Measurements from ENCODE around the gene CUL9. TPM values are rescaled to one million over a fixed set of nuclear protein-coding genes. Genes with fewer than 3 reads are reported as not detected.

Gene CUL9
- total RNA-seq, 4 donors from 2014 or later, result 26.2 to 50.9 (median 32.5) TPM

GRCh38 chr6:43223175-43223574 lies 41.2 kb downstream of the CUL9 start:
- no peaks in the 10 kb centered on the region for H3K27me3 ChIP-seq
- intact Hi-C loops (cut with DNase I), result no loop called here
- no peaks in the 10 kb centered on the region for H3K9me3 ChIP-seq
- H3K36me3 ChIP-seq, result peaks cover 0 to 65% (median 13%) of the 10 kb centered on the region in 3 donors
- no peak overlapping the region for H3K27ac ChIP-seq
- WGBS, 2 donors, result 96 to 100% methylated on average over 2 to 4 of the region's 14 CpGs
- H3K4me3 ChIP-seq, result no peak overlapping the region
- no peak for TF ChIP-seq POLR2A (IDR thresholded peaks at IDR 0.05)
- no peak for TF ChIP-seq CTCF (IDR thresholded peaks at IDR 0.05)
- DNase-seq, result no peak
- H3K4me1 ChIP-seq, result peaks cover 0 to 55% (median 1%) of the 10 kb centered on the region in 3 donors

- no peak for DNase-seq
- TF ChIP-seq CTCF (IDR thresholded peaks at IDR 0.05) (no peak), POLR2A (IDR thresholded peaks at IDR 0.05) (no peak)
- H3K4me1 ChIP-seq, result peaks cover 5 to 65% (median 7%) of the 10 kb centered on the region in 3 donors
- H3K27ac ChIP-seq, result no peak overlapping the region
- H3K4me3 ChIP-seq, result no peak overlapping the region
- H3K36me3 ChIP-seq, result peaks cover 0 to 34% (median 5%) of the 10 kb centered on the region in 3 donors
- no peaks in the 10 kb centered on the region for H3K27me3 ChIP-seq
- 84 to 86% methylated on average over 8 to 11 of the region's 11 CpGs for WGBS, 2 donors
- intact Hi-C loops (cut with DNase I), result no loop called here
- no peaks in the 10 kb centered on the region for H3K9me3 ChIP-seq
Observed at GRCh38 chr6:43226192-43226851, 44.3 kb downstream of the CUL9 start.

GRCh38 chr6:43228951-43229802 lies 47.2 kb downstream of the CUL9 start, which contains the start of gene DNPH1:
TSS of gene DNPH1 (minus strand) at chr6:43229481. CDS start at chr6:43229456, 25 bp downstream.
- TF ChIP-seq POLR2A (IDR thresholded peaks at IDR 0.05), result peak in 1 of 4 donors; percentile 31
- TF ChIP-seq CTCF (IDR thresholded peaks at IDR 0.05), result peak; percentile 87 to 97 (median 93)
- H3K9me3 ChIP-seq, result no peaks in the 10 kb centered on the region
- DNase-seq, result no peak
- peaks cover 5 to 42% (median 7%) of the 10 kb centered on the region in 3 donors for H3K4me1 ChIP-seq
- H3K27me3 ChIP-seq, result no peaks in the 10 kb centered on the region
- H3K27ac ChIP-seq, result peak within 1 kb of the TSS; percentile 66 to 81 (median 79)
- H3K4me3 ChIP-seq, result peak within 1 kb of the TSS; percentile 57 to 88 (median 66)
- 14 to 21% methylated on average over 11 of the region's 82 CpGs for WGBS, 2 donors
- peaks cover 0 to 7% (median 0%) of the 10 kb centered on the region in 3 donors for H3K36me3 ChIP-seq
- intact Hi-C loops (cut with DNase I), result no loop called here

- TF ChIP-seq CTCF (IDR thresholded peaks at IDR 0.05) (no peak), POLR2A (IDR thresholded peaks at IDR 0.05) (no peak)
Observed at GRCh38 chr6:43229803-43230620, 48.0 kb downstream of the CUL9 start.

More at GRCh38 chr6:43229803-43230620, 48.0 kb downstream of the CUL9 start:
- DNase-seq, result no peak
- Histone ChIP-seq H3K4me1 (peaks cover 5 to 34% (median 7%) of the 10 kb centered on the region in 3 donors), H3K9me3 (no peaks in the 10 kb centered on the region), H3K27ac (peak overlapping the region in 3 of 4 donors; percentile 66 to 81 (median 78)), H3K36me3 (no peaks in the 10 kb centered on the region), H3K4me3 (peak overlapping the region in 3 of 4 donors; percentile 61 to 88 (median 70)), H3K27me3 (peaks cover 0 to under 1% (median 0%) of the 10 kb centered on the region in 4 donors)
- intact Hi-C loops (cut with DNase I), result no loop called here
- WGBS, 2 donors, result 72 to 76% methylated on average over 17 of the region's 17 CpGs

Measured in esophagus squamous epithelium (tissue), 5 donors.